Mucosa of rectum (tissue), 2 donors: Measurements from ENCODE around the gene TUBA3C.

Source experiments
- H3K27ac ChIP-seq, 2 donors: one replicate each; pipeline ENCODE4 v1.7.0; 2013; ENCODE audit warnings: inconsistent platforms in 2 of 2, low read depth in 2 of 2, low read length in 2 of 2
- H3K27me3 ChIP-seq, 2 donors: one replicate each; pipeline ENCODE4 v1.7.0; 2013; ENCODE audit warnings: low read length in 2 of 2; ENCODE audit not compliant: control insufficient read depth in 2 of 2, insufficient read depth in 2 of 2
- H3K36me3 ChIP-seq, 2 donors: one replicate each; pipeline ENCODE4 v1.7.0; 2013; ENCODE audit warnings: low read length in 2 of 2; ENCODE audit not compliant: control insufficient read depth in 2 of 2, insufficient read depth in 2 of 2
- H3K4me1 ChIP-seq, 2 donors: one replicate each; pipeline ENCODE4 v1.7.0; 2013; ENCODE audit warnings: low read length in 2 of 2, mild to moderate bottlenecking in 1 of 2; ENCODE audit not compliant: control insufficient read depth in 2 of 2, insufficient read depth in 2 of 2
- H3K4me3 ChIP-seq, 2 donors: one replicate each; pipeline ENCODE4 v1.7.0; 2013; ENCODE audit warnings: low read length in 2 of 2
- H3K9ac ChIP-seq, 2 donors: one replicate each; pipeline ENCODE4 v1.7.0; 2013; ENCODE audit warnings: low read length in 2 of 2, low read depth in 1 of 2, mild to moderate bottlenecking in 1 of 2
- H3K9me3 ChIP-seq, 2 donors: one replicate each; pipeline ENCODE4 v1.7.0; 2013; ENCODE audit warnings: low read length in 2 of 2; ENCODE audit not compliant: control insufficient read depth in 2 of 2
- donor health status: healthy.
- donor health status: Normal muscosa, but diverticular disease.

Gene TUBA3C

DNA sequence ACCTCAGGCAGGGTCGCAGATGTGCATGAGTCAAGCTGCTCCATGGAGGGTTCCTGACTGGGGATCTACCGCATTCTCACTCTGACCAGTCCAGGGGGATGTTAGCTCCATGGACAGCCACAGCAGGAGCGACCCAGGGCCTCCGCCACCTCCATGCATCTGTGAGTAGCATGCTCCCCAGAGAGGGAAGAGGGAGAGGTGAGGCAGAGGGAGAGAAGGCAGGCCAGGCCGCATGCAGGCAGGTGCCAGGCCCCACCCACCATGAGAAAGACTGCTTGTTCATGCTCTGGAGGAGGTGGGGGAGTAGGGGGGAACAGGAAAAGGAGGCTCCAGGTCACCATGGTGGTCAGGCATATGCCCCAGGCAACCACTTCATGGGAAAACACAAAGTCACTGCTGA lies 20.3 kb downstream of the TUBA3C start:
- no peak overlapping the region for H3K9ac ChIP-seq
- H3K27ac ChIP-seq = no peak overlapping the region
- no peak overlapping the region for H3K4me3 ChIP-seq
- H3K4me1 ChIP-seq = no peaks in the 10 kb centered on the region
- H3K27me3 ChIP-seq = no peaks in the 10 kb centered on the region
- H3K36me3 ChIP-seq = no peaks in the 10 kb centered on the region
- peaks cover 0 to 8% of the 10 kb centered on the region in 2 donors for H3K9me3 ChIP-seq

DNA sequence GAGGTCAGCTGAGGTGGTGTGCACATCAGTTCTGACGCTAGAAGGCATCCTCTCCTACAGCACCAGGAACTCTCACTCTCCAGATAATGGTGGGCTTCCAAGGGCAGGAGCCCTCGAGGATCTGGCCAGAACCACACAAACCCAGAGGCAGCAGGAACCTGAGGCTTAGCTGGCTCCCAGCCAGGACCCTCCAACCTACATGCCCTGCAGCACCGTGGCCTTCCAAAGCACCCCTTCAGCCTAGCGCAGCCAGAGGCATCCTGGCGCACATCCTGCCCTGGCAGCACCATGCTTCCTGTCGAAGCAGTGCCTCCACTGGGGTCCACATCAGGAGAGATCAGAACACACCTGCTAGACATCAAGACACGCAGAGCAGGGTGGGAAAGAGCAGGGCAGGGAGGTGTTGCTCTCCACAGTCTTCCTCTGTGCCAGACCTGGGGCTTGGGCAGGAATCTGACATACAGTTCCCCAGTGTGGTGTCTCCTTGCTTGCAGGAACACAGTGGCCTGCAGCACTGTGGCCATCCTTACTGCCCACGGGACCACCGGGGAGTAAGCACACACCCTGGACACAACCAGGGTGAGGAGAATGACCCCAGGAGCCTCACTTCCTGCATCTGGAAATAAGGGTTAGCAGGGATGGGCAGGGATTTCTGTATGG lies 21.7 kb downstream of the TUBA3C start:
- H3K4me1 ChIP-seq = no peaks in the 10 kb centered on the region
- H3K9me3 ChIP-seq = peaks cover 0 to 5% of the 10 kb centered on the region in 2 donors
- H3K36me3 ChIP-seq = no peaks in the 10 kb centered on the region
- no peak overlapping the region for H3K4me3 ChIP-seq
- H3K27me3 ChIP-seq = no peaks in the 10 kb centered on the region
- no peak overlapping the region for H3K9ac ChIP-seq
- H3K27ac ChIP-seq = no peak overlapping the region

DNA sequence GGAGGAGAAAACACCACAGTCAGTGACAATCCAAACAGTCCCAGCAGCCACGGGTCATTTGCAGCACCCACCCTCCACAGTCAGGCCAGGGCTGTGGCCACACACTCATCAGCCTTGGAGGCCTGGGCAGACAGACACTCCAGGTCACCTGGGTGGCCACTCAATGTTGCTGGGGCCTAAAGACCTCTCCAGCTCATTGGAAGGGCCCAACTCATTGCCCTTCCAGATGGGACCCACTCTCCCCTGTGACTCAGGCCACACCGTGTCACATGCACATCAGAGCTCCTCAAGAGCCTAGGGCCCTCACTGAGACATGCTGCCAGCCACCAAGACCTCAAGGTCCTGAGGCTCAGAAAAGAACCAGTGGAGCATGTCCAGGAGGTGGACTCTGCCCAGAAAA lies 22.4 kb downstream of the TUBA3C start:
- no peaks in the 10 kb centered on the region for H3K27me3 ChIP-seq
- no peak overlapping the region for H3K27ac ChIP-seq
- H3K4me1 ChIP-seq = no peaks in the 10 kb centered on the region
- no peak overlapping the region for H3K4me3 ChIP-seq
- H3K36me3 ChIP-seq = no peaks in the 10 kb centered on the region
- H3K9ac ChIP-seq = no peak overlapping the region
- H3K9me3 ChIP-seq = peaks cover 0 to 5% of the 10 kb centered on the region in 2 donors

DNA sequence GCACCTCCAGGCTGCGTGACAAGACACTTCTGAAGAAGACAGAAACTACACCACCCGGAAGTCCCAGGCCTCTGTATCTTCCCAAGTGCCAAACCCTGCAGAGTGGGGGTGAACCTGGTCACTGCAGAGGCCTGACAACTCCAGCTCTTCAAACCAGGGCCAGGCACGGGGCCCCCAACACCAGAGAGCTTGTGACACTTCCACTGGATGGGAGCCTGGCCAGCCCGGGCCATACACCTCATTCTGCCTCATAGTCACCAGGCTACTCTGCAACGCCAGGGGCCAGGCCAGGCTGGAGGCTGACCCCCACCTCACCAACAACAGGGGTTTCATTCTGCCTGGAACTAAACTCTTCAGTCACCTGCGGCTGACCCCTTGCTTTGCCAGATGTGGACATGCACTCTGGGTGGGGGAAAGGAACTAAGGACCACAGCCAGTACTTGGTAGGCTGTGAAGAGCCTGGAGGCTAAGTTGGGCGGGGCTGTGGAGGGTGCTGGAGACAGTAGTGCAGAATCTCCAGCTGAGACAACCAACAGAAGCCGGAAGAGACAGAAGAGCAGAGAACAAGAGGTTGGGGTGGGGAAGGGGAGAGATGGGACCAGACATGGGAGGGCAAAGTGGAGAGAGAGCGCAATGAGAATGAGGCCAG lies 23.0 kb downstream of the TUBA3C start:
- no peak overlapping the region for H3K27ac ChIP-seq
- no peaks in the 10 kb centered on the region for H3K27me3 ChIP-seq
- H3K4me1 ChIP-seq = no peaks in the 10 kb centered on the region
- H3K9ac ChIP-seq = no peak overlapping the region
- H3K9me3 ChIP-seq = peaks cover 0 to 5% of the 10 kb centered on the region in 2 donors
- H3K36me3 ChIP-seq = no peaks in the 10 kb centered on the region
- H3K4me3 ChIP-seq = no peak overlapping the region

DNA sequence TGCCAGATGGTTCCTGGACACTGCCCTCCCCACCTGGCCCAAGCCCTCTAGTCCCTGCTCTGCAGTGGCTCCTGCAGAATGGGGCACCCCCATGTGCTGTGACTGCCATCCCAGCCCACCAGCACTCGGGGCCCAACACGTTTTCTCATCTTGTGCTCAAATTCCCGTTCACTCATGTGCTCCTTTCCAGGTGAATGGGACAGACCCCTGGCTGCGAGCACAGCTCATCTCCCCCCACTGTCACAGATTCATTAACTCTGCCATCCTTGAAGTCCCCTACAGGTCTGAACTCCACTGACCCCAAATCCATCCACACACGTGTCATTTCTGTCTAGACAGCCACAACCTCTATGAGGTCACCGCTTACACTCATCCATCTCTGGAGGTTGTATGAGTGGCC lies 23.6 kb downstream of the TUBA3C start:
- Histone ChIP-seq H3K4me3 (no peak overlapping the region), H3K9me3 (peaks cover 0 to 5% of the 10 kb centered on the region in 2 donors), H3K27me3 (no peaks in the 10 kb centered on the region), H3K36me3 (no peaks in the 10 kb centered on the region), H3K9ac (no peak overlapping the region), H3K4me1 (no peaks in the 10 kb centered on the region), H3K27ac (no peak overlapping the region)

DNA sequence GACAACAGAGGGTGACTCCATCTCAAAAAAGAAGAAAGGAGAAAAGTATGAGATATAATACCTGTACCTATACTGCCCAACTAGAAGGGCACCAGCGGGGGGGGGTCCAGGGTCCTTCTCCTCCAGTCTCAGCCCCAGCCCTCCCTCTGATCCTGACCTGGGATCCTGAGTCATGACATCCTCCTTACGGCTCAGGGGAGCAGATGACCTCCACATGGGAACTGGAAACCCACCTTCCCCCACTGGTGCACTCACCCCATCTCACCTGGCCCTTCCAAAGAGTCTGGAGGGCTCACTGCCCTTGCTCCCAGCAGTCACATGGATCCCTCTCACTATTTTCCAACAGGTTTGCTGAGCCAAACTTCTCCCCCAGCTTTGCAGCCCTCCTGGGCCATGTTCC lies 24.2 kb downstream of the TUBA3C start:
- Histone ChIP-seq H3K4me3 (no peak overlapping the region), H3K9me3 (peaks cover 0 to 7% of the 10 kb centered on the region in 2 donors), H3K27me3 (no peaks in the 10 kb centered on the region), H3K4me1 (no peaks in the 10 kb centered on the region), H3K27ac (no peak overlapping the region), H3K9ac (no peak overlapping the region), H3K36me3 (no peaks in the 10 kb centered on the region)

DNA sequence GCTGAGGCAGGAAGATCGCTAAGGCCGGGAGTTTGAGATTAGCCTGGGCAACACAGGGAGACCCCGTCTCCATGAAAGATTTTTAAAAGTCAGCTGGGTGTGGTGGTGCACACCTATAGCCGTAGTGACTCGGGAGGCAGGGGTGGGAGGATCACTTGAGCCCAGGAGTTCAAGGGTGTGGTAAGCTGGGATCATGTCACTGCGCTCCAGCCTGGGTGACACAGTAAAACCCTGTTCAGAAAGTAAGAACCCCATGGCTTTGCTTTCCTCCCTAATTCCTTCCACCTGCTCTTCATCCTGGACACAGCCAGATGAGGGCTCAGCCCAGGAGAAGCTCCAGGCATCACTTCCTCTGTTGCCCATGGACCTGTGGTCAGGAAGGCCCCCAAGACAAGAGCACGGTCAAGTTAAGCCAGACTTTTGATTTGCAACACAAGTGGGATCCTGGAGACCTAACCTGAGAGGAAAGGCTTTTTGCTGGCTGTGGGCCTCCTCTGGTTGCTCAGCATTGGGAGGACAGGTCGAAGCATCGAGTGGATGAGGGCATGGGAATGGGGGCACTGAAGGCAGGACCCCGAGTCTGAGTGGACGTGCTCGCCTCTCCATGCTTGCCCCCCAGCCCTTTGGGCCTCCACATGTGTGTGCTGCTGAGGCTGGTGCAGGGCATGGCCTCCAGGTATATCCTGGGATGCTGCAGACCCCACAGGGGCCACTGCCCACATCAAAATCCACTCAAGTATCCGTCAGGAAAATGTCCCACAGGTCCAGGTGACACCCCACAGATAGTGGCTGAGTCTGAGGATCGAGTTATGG lies 25.4 kb downstream of the TUBA3C start:
- Histone ChIP-seq H3K36me3 (no peaks in the 10 kb centered on the region), H3K9me3 (peaks cover 0 to 4% of the 10 kb centered on the region in 2 donors), H3K9ac (no peak overlapping the region), H3K27ac (no peak overlapping the region), H3K4me1 (no peaks in the 10 kb centered on the region), H3K4me3 (no peak overlapping the region), H3K27me3 (no peaks in the 10 kb centered on the region)

DNA sequence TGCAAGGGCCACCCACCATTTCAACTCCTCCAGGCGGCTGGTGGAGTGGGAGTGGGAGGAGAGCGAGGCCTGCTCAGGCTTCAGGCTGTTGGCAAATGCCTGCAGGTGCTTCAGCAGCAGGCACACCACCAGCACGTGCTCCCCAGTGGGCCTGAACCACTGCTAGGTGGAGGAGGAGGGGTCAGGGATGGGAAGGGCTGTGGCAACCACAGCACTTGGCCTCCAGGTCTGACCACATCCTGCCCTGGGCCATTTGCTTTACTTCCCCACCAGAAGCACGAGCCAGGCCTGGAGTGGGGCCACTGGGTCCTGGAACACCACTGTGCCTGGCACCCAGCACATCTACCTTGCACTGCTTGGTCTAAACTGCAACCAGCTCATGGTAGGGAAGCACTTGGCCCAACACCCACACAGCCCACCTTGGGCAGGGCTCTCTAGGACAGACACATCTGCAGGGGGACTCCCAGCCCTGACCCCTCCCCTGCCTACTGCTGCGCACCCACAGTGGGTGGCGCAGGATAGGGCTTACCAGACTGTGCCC lies 26.2 kb downstream of the TUBA3C start:
- no peak overlapping the region for H3K4me3 ChIP-seq

DNA sequence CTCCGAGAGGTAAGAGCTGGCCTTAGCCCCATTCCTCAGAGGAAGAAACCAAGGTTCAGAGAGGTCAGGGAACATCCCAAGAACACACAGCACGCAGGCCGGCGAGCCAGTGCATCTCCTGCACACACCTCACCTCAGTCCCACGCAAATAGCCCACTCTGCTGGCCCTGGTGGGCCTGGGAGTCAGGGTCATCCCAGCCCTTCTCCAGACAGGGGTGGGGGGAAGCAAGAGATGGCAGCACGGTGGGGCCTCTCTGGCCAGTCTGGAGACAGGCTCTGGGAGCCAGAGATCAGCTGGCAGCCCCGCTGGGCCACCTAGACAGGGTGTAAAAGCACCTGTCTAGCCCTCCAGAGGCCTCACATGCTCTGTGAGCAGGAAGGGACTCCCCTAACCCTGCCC lies 26.8 kb downstream of the TUBA3C start:
- Histone ChIP-seq H3K9ac (no peak overlapping the region), H3K4me3 (no peak overlapping the region), H3K4me1 (no peaks in the 10 kb centered on the region), H3K9me3 (peaks cover 0 to 1% of the 10 kb centered on the region in 2 donors), H3K27ac (no peak overlapping the region), H3K27me3 (no peaks in the 10 kb centered on the region), H3K36me3 (no peaks in the 10 kb centered on the region)

More for the DNA sequence above, 26.2 kb downstream of the TUBA3C start:
- Histone ChIP-seq H3K27ac (no peak overlapping the region), H3K4me1 (no peaks in the 10 kb centered on the region), H3K9ac (no peak overlapping the region), H3K27me3 (no peaks in the 10 kb centered on the region), H3K36me3 (no peaks in the 10 kb centered on the region), H3K9me3 (peaks cover 0 to 4% of the 10 kb centered on the region in 2 donors)
